Panc1 (cell line): Measurements from ENCODE around the gene MAP3K14.

Experiments used
- POLR2AphosphoS5 ChIP-seq: IDR thresholded peaks from 2 replicates; pipeline ENCODE4 v1.6.1; 2012; ENCODE audit warnings: mild to moderate bottlenecking, low read depth, low read length, moderate library complexity
- SIN3A ChIP-seq: IDR thresholded peaks from 2 replicates; pipeline ENCODE4 v1.6.1; 2012; ENCODE audit warnings: low read depth, mild to moderate bottlenecking, low read length, moderate library complexity, borderline replicate concordance; ENCODE audit not compliant: insufficient read depth
- TCF7L2 ChIP-seq: IDR thresholded peaks from 2 replicates; pipeline ENCODE4 v1.6.1; 2011; ENCODE audit warnings: mild to moderate bottlenecking, low read depth, low read length, inconsistent platforms
- TF ChIP-seq, protein P1 (sequence below): fragments of 450-650 bp; IDR thresholded peaks from 2 replicates; pipeline ENCODE4 v1.5.1; 2017; ENCODE audit warnings: mild to moderate bottlenecking
- TF ChIP-seq, protein P2 (sequence below), 2 experiments: IDR thresholded peaks; 2 replicates each; pipeline ENCODE4 v1.6.1; 2011 to 2012; ENCODE audit warnings: low read depth in 2 of 2, control low read depth in 1 of 2, low read length in 1 of 2, mild to moderate bottlenecking in 1 of 2, moderate library complexity in 1 of 2; ENCODE audit not compliant: insufficient read depth in 1 of 2

DNA sequence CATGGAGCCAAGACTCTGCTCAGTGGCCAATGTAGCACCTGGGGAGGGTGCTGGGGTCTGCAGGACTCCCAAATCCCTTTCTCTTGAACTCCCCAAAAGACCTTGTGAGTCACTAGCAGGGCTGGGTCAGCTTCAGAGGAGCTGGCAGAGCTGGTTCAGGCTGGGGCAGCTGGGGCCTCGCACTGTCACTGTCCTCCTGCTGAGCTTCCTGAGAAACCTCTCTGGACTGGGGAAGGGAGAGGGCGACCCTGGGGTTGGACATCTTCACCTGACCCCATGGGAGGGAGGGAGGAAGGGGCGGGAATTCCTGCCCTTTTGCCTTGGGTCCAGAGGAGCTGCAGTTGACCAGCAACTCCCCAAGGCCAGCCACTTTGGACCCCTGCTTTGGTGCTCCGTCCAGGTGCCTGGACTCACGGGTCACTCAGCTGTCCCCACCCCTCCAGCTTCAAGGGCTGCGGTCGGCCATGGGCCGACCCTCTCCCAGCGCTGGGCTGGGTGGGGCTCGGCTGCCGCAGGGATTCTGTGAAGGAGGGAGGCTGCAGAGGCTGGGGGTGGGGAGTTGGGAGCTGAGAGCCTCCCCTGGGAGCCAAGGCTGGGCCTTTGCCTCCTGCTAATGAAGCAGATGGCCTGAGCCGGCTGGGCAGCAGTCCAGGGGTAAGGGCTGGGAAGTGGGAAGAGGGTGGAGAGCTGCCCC is 85.9 kb downstream of the MAP3K14 start:
- TF ChIP-seq, protein P1, sequence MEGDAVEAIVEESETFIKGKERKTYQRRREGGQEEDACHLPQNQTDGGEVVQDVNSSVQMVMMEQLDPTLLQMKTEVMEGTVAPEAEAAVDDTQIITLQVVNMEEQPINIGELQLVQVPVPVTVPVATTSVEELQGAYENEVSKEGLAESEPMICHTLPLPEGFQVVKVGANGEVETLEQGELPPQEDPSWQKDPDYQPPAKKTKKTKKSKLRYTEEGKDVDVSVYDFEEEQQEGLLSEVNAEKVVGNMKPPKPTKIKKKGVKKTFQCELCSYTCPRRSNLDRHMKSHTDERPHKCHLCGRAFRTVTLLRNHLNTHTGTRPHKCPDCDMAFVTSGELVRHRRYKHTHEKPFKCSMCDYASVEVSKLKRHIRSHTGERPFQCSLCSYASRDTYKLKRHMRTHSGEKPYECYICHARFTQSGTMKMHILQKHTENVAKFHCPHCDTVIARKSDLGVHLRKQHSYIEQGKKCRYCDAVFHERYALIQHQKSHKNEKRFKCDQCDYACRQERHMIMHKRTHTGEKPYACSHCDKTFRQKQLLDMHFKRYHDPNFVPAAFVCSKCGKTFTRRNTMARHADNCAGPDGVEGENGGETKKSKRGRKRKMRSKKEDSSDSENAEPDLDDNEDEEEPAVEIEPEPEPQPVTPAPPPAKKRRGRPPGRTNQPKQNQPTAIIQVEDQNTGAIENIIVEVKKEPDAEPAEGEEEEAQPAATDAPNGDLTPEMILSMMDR = no peak
- TF ChIP-seq SIN3A (no peak), POLR2AphosphoS5 (no peak), TCF7L2 (no peak)
- TF ChIP-seq, protein P2, sequence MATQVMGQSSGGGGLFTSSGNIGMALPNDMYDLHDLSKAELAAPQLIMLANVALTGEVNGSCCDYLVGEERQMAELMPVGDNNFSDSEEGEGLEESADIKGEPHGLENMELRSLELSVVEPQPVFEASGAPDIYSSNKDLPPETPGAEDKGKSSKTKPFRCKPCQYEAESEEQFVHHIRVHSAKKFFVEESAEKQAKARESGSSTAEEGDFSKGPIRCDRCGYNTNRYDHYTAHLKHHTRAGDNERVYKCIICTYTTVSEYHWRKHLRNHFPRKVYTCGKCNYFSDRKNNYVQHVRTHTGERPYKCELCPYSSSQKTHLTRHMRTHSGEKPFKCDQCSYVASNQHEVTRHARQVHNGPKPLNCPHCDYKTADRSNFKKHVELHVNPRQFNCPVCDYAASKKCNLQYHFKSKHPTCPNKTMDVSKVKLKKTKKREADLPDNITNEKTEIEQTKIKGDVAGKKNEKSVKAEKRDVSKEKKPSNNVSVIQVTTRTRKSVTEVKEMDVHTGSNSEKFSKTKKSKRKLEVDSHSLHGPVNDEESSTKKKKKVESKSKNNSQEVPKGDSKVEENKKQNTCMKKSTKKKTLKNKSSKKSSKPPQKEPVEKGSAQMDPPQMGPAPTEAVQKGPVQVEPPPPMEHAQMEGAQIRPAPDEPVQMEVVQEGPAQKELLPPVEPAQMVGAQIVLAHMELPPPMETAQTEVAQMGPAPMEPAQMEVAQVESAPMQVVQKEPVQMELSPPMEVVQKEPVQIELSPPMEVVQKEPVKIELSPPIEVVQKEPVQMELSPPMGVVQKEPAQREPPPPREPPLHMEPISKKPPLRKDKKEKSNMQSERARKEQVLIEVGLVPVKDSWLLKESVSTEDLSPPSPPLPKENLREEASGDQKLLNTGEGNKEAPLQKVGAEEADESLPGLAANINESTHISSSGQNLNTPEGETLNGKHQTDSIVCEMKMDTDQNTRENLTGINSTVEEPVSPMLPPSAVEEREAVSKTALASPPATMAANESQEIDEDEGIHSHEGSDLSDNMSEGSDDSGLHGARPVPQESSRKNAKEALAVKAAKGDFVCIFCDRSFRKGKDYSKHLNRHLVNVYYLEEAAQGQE (IDR thresholded peaks at IDR 0.05; ENCODE audit: insufficient read depth in 1 of 2, low read depth in 2 of 2, low read length in 1 of 2) = no peak
